Osteocyte (in vitro differentiated cells): ENCODE data around the gene ATP5IF1. TPM values are rescaled to one million over a fixed set of nuclear protein-coding genes. Genes with fewer than 3 reads are reported as not detected.

Experiments used
- DNase-seq: peaks from one replicate; pipeline ENCODE4 v3.0.0; 2021; ENCODE audit warnings: mixed read lengths; ENCODE audit not compliant: unreplicated experiment; ENCODE audit errors: extremely low spot score
- H3K27ac Mint-ChIP-seq: one replicate; pipeline ENCODE4 v1.8.0; 2021; ENCODE audit warnings: mild to moderate bottlenecking, mixed read lengths; ENCODE audit not compliant: unreplicated experiment
- H3K27me3 Mint-ChIP-seq: one replicate; pipeline ENCODE4 v1.8.0; 2021; ENCODE audit warnings: mixed read lengths; ENCODE audit not compliant: unreplicated experiment
- H3K36me3 Mint-ChIP-seq: one replicate; pipeline ENCODE4 v1.8.0; 2021; ENCODE audit warnings: mixed read lengths; ENCODE audit not compliant: unreplicated experiment
- H3K4me1 Mint-ChIP-seq: one replicate; pipeline ENCODE4 v1.8.0; 2021; ENCODE audit warnings: mixed read lengths; ENCODE audit not compliant: unreplicated experiment
- H3K4me3 Mint-ChIP-seq: one replicate; pipeline ENCODE4 v1.8.0; 2021; ENCODE audit warnings: mild to moderate bottlenecking, moderate library complexity, mixed read lengths; ENCODE audit not compliant: unreplicated experiment
- H3K9me3 Mint-ChIP-seq: one replicate; pipeline ENCODE4 v1.8.0; 2021; ENCODE audit warnings: mixed read lengths; ENCODE audit not compliant: unreplicated experiment
- CTCF ChIP-seq: fragments of 200-600 bp; sonication (generic); IDR thresholded peaks from 2 replicates; pipeline ENCODE4 v1.5.0; 2021; ENCODE audit warnings: antibody characterized with exemption, mild to moderate bottlenecking, moderate library complexity
- total RNA-seq: library from RNA; stranded (reverse); gene quantifications from 2 replicates; pipeline ENCODE4 v1.2.1, GENCODE V29; 2021

ATP5IF1 gene
- total RNA-seq, 1 donor from 2014 or later: 113 TPM

- DNase-seq: no peak
- Mint-ChIP-seq H3K27ac (no peak overlapping the region), H3K36me3 (peaks cover 7% of the 10 kb centered on the region), H3K9me3 (no peaks in the 10 kb centered on the region), H3K4me1 (peaks cover 42% of the 10 kb centered on the region), H3K27me3 (no peaks in the 10 kb centered on the region), H3K4me3 (no peak overlapping the region)
- TF ChIP-seq CTCF: no peak
Observed at GRCh38 chr1:28266920-28267322, 31.0 kb downstream of the ATP5IF1 start.

- H3K9me3 Mint-ChIP-seq: no peaks in the 10 kb centered on the region
- no peak for DNase-seq
- H3K36me3 Mint-ChIP-seq: peaks cover 7% of the 10 kb centered on the region
- H3K27me3 Mint-ChIP-seq: no peaks in the 10 kb centered on the region
- no peak overlapping the region for H3K4me3 Mint-ChIP-seq
- H3K4me1 Mint-ChIP-seq: peaks cover 37% of the 10 kb centered on the region
- no peak for TF ChIP-seq CTCF
- H3K27ac Mint-ChIP-seq: peak overlapping the region; percentile 47
Observed at GRCh38 chr1:28267633-28268032, 31.7 kb downstream of the ATP5IF1 start.

GRCh38 chr1:28269529-28269928 is 33.6 kb downstream of the ATP5IF1 start:
- H3K36me3 Mint-ChIP-seq: peaks cover 20% of the 10 kb centered on the region
- no peaks in the 10 kb centered on the region for H3K9me3 Mint-ChIP-seq
- no peak for TF ChIP-seq CTCF
- H3K4me1 Mint-ChIP-seq: peaks cover 25% of the 10 kb centered on the region
- no peak overlapping the region for H3K4me3 Mint-ChIP-seq
- H3K27me3 Mint-ChIP-seq: no peaks in the 10 kb centered on the region
- H3K27ac Mint-ChIP-seq: no peak overlapping the region
- DNase-seq: no peak

- no peaks in the 10 kb centered on the region for H3K27me3 Mint-ChIP-seq
- peaks cover 31% of the 10 kb centered on the region for H3K36me3 Mint-ChIP-seq
- peaks cover 8% of the 10 kb centered on the region for H3K4me1 Mint-ChIP-seq
- DNase-seq: no peak
- no peaks in the 10 kb centered on the region for H3K9me3 Mint-ChIP-seq
- no peak overlapping the region for H3K27ac Mint-ChIP-seq
- no peak overlapping the region for H3K4me3 Mint-ChIP-seq
- TF ChIP-seq CTCF: no peak
Observed at GRCh38 chr1:28272215-28272852, 36.4 kb downstream of the ATP5IF1 start.

GRCh38 chr1:28273216-28273860 is 37.4 kb downstream of the ATP5IF1 start:
- no peaks in the 10 kb centered on the region for H3K27me3 Mint-ChIP-seq
- H3K27ac Mint-ChIP-seq: no peak overlapping the region

More at GRCh38 chr1:28273216-28273860, 37.4 kb downstream of the ATP5IF1 start:
- peaks cover 39% of the 10 kb centered on the region for H3K36me3 Mint-ChIP-seq
- no peak overlapping the region for H3K4me3 Mint-ChIP-seq
- no peaks in the 10 kb centered on the region for H3K4me1 Mint-ChIP-seq
- DNase-seq: no peak
- H3K9me3 Mint-ChIP-seq: no peaks in the 10 kb centered on the region
- TF ChIP-seq CTCF: no peak
